ENCODE results near the gene SHLD3.
"Not testable (repeated sequence)": the region's sequence is repeated elsewhere in the genome, so short reads cannot be mapped to it uniquely, and the experiment has no call there.

The SHLD3 gene

GRCh38 chr5:65663804-65664521 is 39.1 kb downstream of the SHLD3 start:
- no peak overlapping the region for H3K4me3 ChIP-seq
- TF ChIP-seq EZH2 (IDR thresholded peaks at IDR 0.05) (no peak), FOXP2 (optimal IDR thresholded peaks at IDR 0.05; ENCODE audit: control extremely low read depth, extremely low read length, insufficient read depth) (no peak), POLR2AphosphoS5 (IDR thresholded peaks at IDR 0.05; ENCODE audit: borderline replicate concordance, low read depth, low read length) (no peak)
- H3K9me3 ChIP-seq (ENCODE audit: low read depth, low read length), result no peaks in the 10 kb centered on the region
- DNase-seq (ENCODE audit: low read depth, low spot score), result no peak
- no peak overlapping the region for H3K27ac ChIP-seq
- peaks cover 27% of the 10 kb centered on the region for H3K36me3 ChIP-seq (ENCODE audit: insufficient read depth, low read length)
- no peak overlapping the region for H3K9ac ChIP-seq (ENCODE audit: insufficient read length)

- H3K9me3 ChIP-seq (ENCODE audit: low read depth, low read length), result no peaks in the 10 kb centered on the region
- peaks cover 19% of the 10 kb centered on the region for H3K36me3 ChIP-seq (ENCODE audit: insufficient read depth, low read length)
- no peak for TF ChIP-seq POLR2AphosphoS5 (IDR thresholded peaks at IDR 0.05; ENCODE audit: borderline replicate concordance, low read depth, low read length)
- TF ChIP-seq FOXP2 (optimal IDR thresholded peaks at IDR 0.05; ENCODE audit: control extremely low read depth, extremely low read length, insufficient read depth), result no peak
- TF ChIP-seq EZH2 (IDR thresholded peaks at IDR 0.05), result no peak
- H3K27ac ChIP-seq, result no peak overlapping the region
- DNase-seq (ENCODE audit: low read depth, low spot score), result no peak
- no peak overlapping the region for H3K4me3 ChIP-seq
- H3K9ac ChIP-seq (ENCODE audit: insufficient read length), result no peak overlapping the region
Measured at GRCh38 chr5:65668696-65669095, 43.9 kb downstream of the SHLD3 start.

GRCh38 chr5:65672796-65673195 is 48.0 kb downstream of the SHLD3 start:
- Histone ChIP-seq H3K36me3 (ENCODE audit: insufficient read depth, low read length) (peaks cover 5% of the 10 kb centered on the region; the same call in 1 of the 2 replicates), H3K9ac (ENCODE audit: insufficient read length) (no peak overlapping the region), H3K4me3 (no peak overlapping the region), H3K9me3 (ENCODE audit: low read depth, low read length) (no peaks in the 10 kb centered on the region), H3K27ac (no peak overlapping the region)
- no peak for DNase-seq (ENCODE audit: low read depth, low spot score)
- TF ChIP-seq POLR2AphosphoS5 (IDR thresholded peaks at IDR 0.05; ENCODE audit: borderline replicate concordance, low read depth, low read length) (no peak), EZH2 (IDR thresholded peaks at IDR 0.05) (no peak), FOXP2 (optimal IDR thresholded peaks at IDR 0.05; ENCODE audit: control extremely low read depth, extremely low read length, insufficient read depth) (no peak)

GRCh38 chr5:65674749-65675148 is 49.9 kb downstream of the SHLD3 start:
- no peak for DNase-seq (ENCODE audit: low read depth, low spot score)
- Histone ChIP-seq H3K27ac (no peak overlapping the region), H3K9ac (ENCODE audit: insufficient read length) (no peak overlapping the region), H3K36me3 (ENCODE audit: insufficient read depth, low read length) (peaks cover under 1% of the 10 kb centered on the region), H3K4me3 (no peak overlapping the region), H3K9me3 (ENCODE audit: low read depth, low read length) (no peaks in the 10 kb centered on the region)
- TF ChIP-seq POLR2AphosphoS5 (IDR thresholded peaks at IDR 0.05; ENCODE audit: borderline replicate concordance, low read depth, low read length) (no peak), EZH2 (IDR thresholded peaks at IDR 0.05) (no peak), FOXP2 (optimal IDR thresholded peaks at IDR 0.05; ENCODE audit: control extremely low read depth, extremely low read length, insufficient read depth) (no peak)

- not testable (repeated sequence) for H3K4me3 ChIP-seq; H3K9ac ChIP-seq (ENCODE audit: insufficient read length); H3K36me3 ChIP-seq (ENCODE audit: insufficient read depth, low read length); H3K9me3 ChIP-seq (ENCODE audit: low read depth, low read length); H3K27ac ChIP-seq; DNase-seq (ENCODE audit: low read depth, low spot score)
Measured at GRCh38 chr5:65676056-65676455, 51.2 kb downstream of the SHLD3 start.
